Adipocyte (in vitro differentiated cells): Measurements from ENCODE around the gene OTOG.

ENCODE experiments used
- DNase-seq: peaks from one replicate; pipeline ENCODE4 v3.0.0-alpha.2; 2015; ENCODE audit warnings: low read depth
- H3K27me3 ChIP-seq: replicated peaks from 2 replicates; pipeline ENCODE4 v1.7.0; 2013; ENCODE audit warnings: mild to moderate bottlenecking, low read length, moderate library complexity; ENCODE audit not compliant: control insufficient read depth, insufficient read depth
- H3K36me3 ChIP-seq: 2 replicates; pipeline ENCODE4 v1.7.0; 2013; ENCODE audit warnings: low read length, mild to moderate bottlenecking, moderate library complexity; ENCODE audit not compliant: control insufficient read depth, insufficient read depth, severe bottlenecking
- H3K4me1 ChIP-seq: 2 replicates; pipeline ENCODE4 v1.7.0; 2013; ENCODE audit warnings: mild to moderate bottlenecking, low read length, moderate library complexity; ENCODE audit not compliant: control insufficient read depth, insufficient read depth
- H3K4me3 ChIP-seq: 2 replicates; pipeline ENCODE4 v1.7.0; 2013; ENCODE audit warnings: mild to moderate bottlenecking, low read length, moderate library complexity
- H3K9ac ChIP-seq: 2 replicates; pipeline ENCODE4 v1.7.0; 2013; ENCODE audit warnings: mild to moderate bottlenecking, low read length, moderate library complexity
- H3K9me3 ChIP-seq: 2 replicates; pipeline ENCODE4 v1.7.0; 2013; ENCODE audit warnings: mild to moderate bottlenecking, low read length, moderate library complexity; ENCODE audit not compliant: control insufficient read depth

Gene OTOG

GRCh38 chr11:17556999-17557398, 9.9 kb downstream of the OTOG start:
- no peak for DNase-seq
- peaks cover 62% of the 10 kb centered on the region for H3K27me3 ChIP-seq

DNA sequence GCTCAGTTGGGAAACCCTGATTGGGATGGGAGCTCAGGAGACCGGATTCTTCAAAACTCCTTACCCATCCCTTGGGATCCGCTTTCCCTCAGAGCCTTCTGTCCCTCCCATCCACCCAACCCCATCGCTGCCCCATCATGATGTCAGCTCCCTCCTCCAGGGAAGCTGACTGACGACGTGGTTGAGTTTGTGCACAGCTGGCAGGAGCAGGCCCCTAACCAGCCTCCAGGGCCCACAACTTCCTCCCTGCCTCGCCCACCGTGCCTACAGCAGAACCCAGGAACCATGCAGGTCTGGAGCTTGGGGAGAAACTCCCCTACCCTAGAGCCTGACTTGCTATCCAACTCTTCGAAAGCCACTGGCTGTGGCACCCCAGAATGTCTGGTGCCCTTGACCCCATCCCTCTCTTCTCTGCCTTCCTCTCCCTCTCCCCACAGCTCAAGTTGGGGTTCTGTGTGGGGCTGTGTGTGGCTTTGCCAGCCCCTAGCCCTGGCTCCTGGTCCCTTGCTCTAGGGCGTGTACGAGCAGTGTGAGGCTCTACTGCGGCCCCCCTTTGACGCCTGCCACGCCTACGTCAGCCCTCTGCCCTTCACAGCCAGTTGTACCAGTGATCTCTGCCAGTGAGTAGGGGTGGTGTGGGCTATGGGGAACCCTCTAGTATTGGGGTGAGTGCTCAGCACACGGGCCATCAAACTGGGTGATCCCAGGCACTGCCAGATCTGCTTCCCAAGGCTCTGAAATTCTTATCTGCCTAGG, 11.1 kb downstream of the OTOG start:
- peaks cover 56% of the 10 kb centered on the region for H3K27me3 ChIP-seq

More at GRCh38 chr11:17556999-17557398, 9.9 kb downstream of the OTOG start:
- H3K4me3 ChIP-seq: no peak overlapping the region
- H3K9ac ChIP-seq: no peak overlapping the region
- H3K36me3 ChIP-seq: no peaks in the 10 kb centered on the region
- H3K9me3 ChIP-seq: no peaks in the 10 kb centered on the region
- no peaks in the 10 kb centered on the region for H3K4me1 ChIP-seq

GRCh38 chr11:17558916-17559315, 11.9 kb downstream of the OTOG start:
- no peaks in the 10 kb centered on the region for H3K4me1 ChIP-seq
- H3K36me3 ChIP-seq: no peaks in the 10 kb centered on the region
- no peak overlapping the region for H3K9ac ChIP-seq
- no peak for DNase-seq
- no peak overlapping the region for H3K4me3 ChIP-seq
- no peaks in the 10 kb centered on the region for H3K9me3 ChIP-seq
- peaks cover 56% of the 10 kb centered on the region for H3K27me3 ChIP-seq

More for the DNA sequence above, 11.1 kb downstream of the OTOG start:
- Histone ChIP-seq H3K4me1 (no peaks in the 10 kb centered on the region), H3K9me3 (no peaks in the 10 kb centered on the region), H3K9ac (no peak overlapping the region), H3K36me3 (no peaks in the 10 kb centered on the region), H3K4me3 (no peak overlapping the region)
- no peak for DNase-seq

GRCh38 chr11:17559341-17560087, 12.5 kb downstream of the OTOG start:
- Histone ChIP-seq H3K9ac (no peak overlapping the region), H3K27me3 (peaks cover 51% of the 10 kb centered on the region)
- no peak for DNase-seq

DNA sequence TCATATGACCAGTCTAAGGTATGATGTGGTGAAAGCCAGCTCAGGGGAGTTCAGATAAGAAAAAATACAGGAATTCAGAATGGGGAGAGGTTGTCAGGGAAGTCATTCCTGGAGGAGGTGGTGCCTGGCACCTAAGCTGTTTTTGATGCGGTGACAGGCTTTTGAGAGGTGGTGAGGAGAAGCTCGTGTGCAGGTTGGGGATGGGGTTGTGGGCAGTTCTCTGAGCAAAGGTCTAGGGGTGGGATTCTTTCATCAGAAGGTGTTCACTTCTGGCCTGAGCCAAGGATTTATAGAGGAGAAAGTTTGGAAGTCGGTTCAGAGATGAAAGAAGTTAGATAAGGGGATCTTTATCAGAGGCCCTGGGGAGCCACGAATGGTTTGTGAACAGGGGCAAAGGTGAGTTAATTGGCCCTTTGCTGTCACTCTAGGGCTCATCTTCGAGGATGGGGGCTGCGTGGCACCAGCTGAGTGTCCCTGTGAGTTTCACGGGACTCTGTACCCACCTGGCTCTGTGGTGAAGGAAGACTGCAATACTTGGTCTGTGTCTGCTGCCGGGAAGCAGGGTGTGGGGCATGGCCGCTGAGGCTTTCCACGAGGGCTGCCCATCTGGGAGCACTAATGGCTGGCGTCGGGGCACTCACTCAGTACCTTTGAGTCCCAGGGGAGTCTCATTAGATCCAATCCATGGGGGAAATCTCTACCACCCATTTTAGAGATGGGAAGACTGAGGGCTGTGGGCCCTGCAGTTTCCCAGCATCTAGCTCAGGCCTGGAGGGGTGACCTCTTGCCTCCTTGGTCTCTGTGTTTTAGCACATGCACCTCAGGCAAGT, 13.4 kb downstream of the OTOG start:
- H3K9me3 ChIP-seq: no peaks in the 10 kb centered on the region
- no peak overlapping the region for H3K9ac ChIP-seq
- no peaks in the 10 kb centered on the region for H3K4me1 ChIP-seq
- H3K36me3 ChIP-seq: no peaks in the 10 kb centered on the region
- DNase-seq: no peak
- no peak overlapping the region for H3K4me3 ChIP-seq
- peaks cover 50% of the 10 kb centered on the region for H3K27me3 ChIP-seq

More at GRCh38 chr11:17559341-17560087, 12.5 kb downstream of the OTOG start:
- Histone ChIP-seq H3K4me3 (no peak overlapping the region), H3K36me3 (no peaks in the 10 kb centered on the region), H3K9me3 (no peaks in the 10 kb centered on the region), H3K4me1 (no peaks in the 10 kb centered on the region)

DNA sequence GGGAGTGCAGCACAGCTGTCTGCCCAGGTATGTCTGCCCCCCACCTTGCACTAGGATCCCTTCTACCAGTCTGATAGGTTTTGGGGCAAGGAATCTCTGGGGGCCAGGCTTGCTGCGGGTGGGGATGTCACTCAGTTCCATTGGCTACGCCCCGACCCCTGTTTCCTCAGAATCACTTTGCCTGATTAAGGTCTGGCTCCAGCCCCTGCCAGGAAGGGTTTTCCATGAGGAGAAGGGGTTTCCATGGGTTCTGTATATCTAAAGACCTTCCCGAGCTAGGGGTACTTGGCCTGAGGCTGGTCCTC, 14.0 kb downstream of the OTOG start:
- H3K36me3 ChIP-seq: no peaks in the 10 kb centered on the region
- H3K27me3 ChIP-seq: peaks cover 46% of the 10 kb centered on the region
- H3K9ac ChIP-seq: no peak overlapping the region
- DNase-seq: no peak
- no peak overlapping the region for H3K4me3 ChIP-seq
- H3K4me1 ChIP-seq: no peaks in the 10 kb centered on the region
- no peaks in the 10 kb centered on the region for H3K9me3 ChIP-seq

GRCh38 chr11:17561526-17561925, 14.5 kb downstream of the OTOG start:
- no peaks in the 10 kb centered on the region for H3K9me3 ChIP-seq
- H3K27me3 ChIP-seq: peaks cover 41% of the 10 kb centered on the region
- no peak overlapping the region for H3K4me3 ChIP-seq
- no peak overlapping the region for H3K9ac ChIP-seq
- no peak for DNase-seq
- no peaks in the 10 kb centered on the region for H3K36me3 ChIP-seq
- H3K4me1 ChIP-seq: no peaks in the 10 kb centered on the region

GRCh38 chr11:17563231-17563646, 16.2 kb downstream of the OTOG start:
- Histone ChIP-seq H3K27me3 (peaks cover 30% of the 10 kb centered on the region), H3K4me1 (no peaks in the 10 kb centered on the region), H3K9ac (no peak overlapping the region), H3K36me3 (no peaks in the 10 kb centered on the region), H3K9me3 (no peaks in the 10 kb centered on the region), H3K4me3 (no peak overlapping the region)
- DNase-seq: no peak

DNA sequence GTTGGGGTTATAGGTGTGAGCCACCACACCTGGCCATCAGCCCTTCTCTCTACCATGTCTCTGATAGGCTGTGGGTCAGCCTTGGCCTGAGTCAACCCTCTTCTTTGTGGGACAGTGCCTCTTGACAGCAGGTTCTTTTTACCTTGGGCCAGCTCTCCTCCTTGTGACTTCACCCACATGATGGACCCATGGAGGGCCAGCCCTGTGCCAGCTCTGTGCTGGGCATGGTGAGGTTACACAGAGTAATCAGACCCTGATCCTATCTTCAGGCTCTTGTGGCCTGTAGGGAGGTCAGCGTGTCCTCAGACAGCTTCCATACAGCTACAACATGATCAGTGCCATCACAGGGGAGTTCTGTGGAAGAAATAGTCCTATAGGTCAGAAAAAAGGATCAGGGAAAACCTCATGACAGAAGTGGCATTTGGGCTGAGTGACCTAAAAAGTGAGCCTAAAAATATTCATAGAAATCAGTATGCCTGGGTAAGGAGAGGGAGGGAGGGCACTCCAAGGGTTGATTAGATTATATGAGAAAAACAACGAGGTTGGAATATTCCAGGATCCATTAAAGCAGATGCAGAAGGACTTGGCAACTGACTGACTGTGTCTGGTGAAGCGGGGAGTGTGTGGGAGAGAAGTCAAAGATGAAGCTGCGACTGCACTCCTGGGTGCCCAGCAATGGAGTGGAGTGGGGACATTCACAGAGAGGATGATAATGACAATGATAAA, 17.1 kb downstream of the OTOG start:
- no peak for DNase-seq

GRCh38 chr11:17564687-17565042, 17.6 kb downstream of the OTOG start:
- Histone ChIP-seq H3K4me1 (no peaks in the 10 kb centered on the region), H3K27me3 (peaks cover 31% of the 10 kb centered on the region), H3K9ac (no peak overlapping the region), H3K4me3 (no peak overlapping the region), H3K36me3 (no peaks in the 10 kb centered on the region), H3K9me3 (no peaks in the 10 kb centered on the region)
- no peak for DNase-seq

More for the DNA sequence above, 17.1 kb downstream of the OTOG start:
- Histone ChIP-seq H3K4me1 (no peaks in the 10 kb centered on the region), H3K4me3 (no peak overlapping the region), H3K9me3 (no peaks in the 10 kb centered on the region), H3K9ac (no peak overlapping the region), H3K27me3 (peaks cover 30% of the 10 kb centered on the region), H3K36me3 (no peaks in the 10 kb centered on the region)

DNA sequence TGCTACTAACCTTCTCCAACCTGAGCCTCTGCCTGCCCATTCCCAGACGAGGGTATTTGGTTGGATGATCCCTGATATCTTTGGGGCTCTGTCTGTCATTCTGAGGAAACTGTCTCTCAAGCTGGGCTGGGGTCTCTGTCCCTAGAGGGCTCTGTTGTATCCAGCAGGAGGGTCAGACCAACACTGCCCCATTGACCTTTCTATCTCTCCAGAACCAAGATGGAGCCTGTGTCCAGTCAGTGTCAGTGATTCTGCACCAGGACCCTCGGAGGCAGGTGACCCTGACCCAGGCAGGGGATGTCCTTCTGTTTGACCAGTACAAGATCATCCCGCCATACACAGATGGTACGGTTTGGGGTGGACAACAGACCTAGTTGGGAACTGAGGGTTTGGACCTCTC, 21.9 kb downstream of the OTOG start:
- no peaks in the 10 kb centered on the region for H3K4me1 ChIP-seq
- H3K36me3 ChIP-seq: no peaks in the 10 kb centered on the region
- no peak for DNase-seq
- H3K9ac ChIP-seq: no peak overlapping the region
- no peak overlapping the region for H3K4me3 ChIP-seq
- no peaks in the 10 kb centered on the region for H3K9me3 ChIP-seq
- H3K27me3 ChIP-seq: peaks cover 41% of the 10 kb centered on the region
